Activated CD4-positive, alpha-beta memory T cell treated with anti-CD3 and anti-CD28 coated beads, Interleukin-2, amount 10 ng/mL, durations not matched to agents 7 days and 5 days (primary cell): ENCODE data around the gene PPP6R1. TPM values are rescaled to one million over a fixed set of nuclear protein-coding genes. Genes with fewer than 3 reads are reported as not detected.

Experiments
- CTCF ChIA-PET: fragments of 350-600 bp; sonication (Branson Sonifier 250); formaldehyde crosslinking; loops from one replicate; lab custom pipeline; 2021; ENCODE audit warnings: antibody characterized with exemption, inconsistent platforms; lab: Charles Lee
- POLR2A ChIA-PET: fragments of 350-600 bp; sonication (Branson Sonifier 250); formaldehyde crosslinking; loops from one replicate; lab custom pipeline; 2021; ENCODE audit warnings: antibody characterized with exemption; lab: Charles Lee
- DNase-seq: peaks from one replicate; pipeline ENCODE4 v3.0.0-alpha.2; 2020
- H3K27ac Mint-ChIP-seq: one replicate; pipeline ENCODE4 v1.8.0; 2021; ENCODE audit warnings: mild to moderate bottlenecking, mixed read lengths
- H3K27me3 Mint-ChIP-seq: one replicate; pipeline ENCODE4 v1.8.0; 2021; ENCODE audit warnings: mixed read lengths
- H3K36me3 Mint-ChIP-seq: one replicate; pipeline ENCODE4 v1.8.0; 2021; ENCODE audit warnings: low read depth, mixed read lengths
- H3K4me1 Mint-ChIP-seq: one replicate; pipeline ENCODE4 v1.8.0; 2021; ENCODE audit warnings: mixed read lengths
- H3K4me3 Mint-ChIP-seq: one replicate; pipeline ENCODE4 v1.8.0; 2021; ENCODE audit warnings: mild to moderate bottlenecking, mixed read lengths
- H3K9me3 Mint-ChIP-seq: one replicate; pipeline ENCODE4 v1.8.0; 2021; ENCODE audit warnings: mixed read lengths
- total RNA-seq, 2 experiments: library from RNA; stranded (reverse); gene quantifications; one replicate each; pipeline ENCODE4 v1.2.3, GENCODE V29; 2021

The PPP6R1 gene
- total RNA-seq, 2 experiments from 2014 or later: 213 to 229 TPM

- no peak overlapping the region for H3K4me3 Mint-ChIP-seq
- H3K27ac Mint-ChIP-seq: no peak overlapping the region
- DNase-seq: no peak
- POLR2A ChIA-PET: no interaction called here
- H3K4me1 Mint-ChIP-seq: no peaks in the 10 kb centered on the region
- H3K9me3 Mint-ChIP-seq: no peaks in the 10 kb centered on the region
- CTCF ChIA-PET: interaction anchor here (1.6 kb wide), 1 partner anchor 104 kb away, joined by 5 read pairs; no protein-coding TSS in a partner anchor
- no peaks in the 10 kb centered on the region for H3K36me3 Mint-ChIP-seq
- peaks cover 6% of the 10 kb centered on the region for H3K27me3 Mint-ChIP-seq
These were observed 61.3 kb downstream of the PPP6R1 start for GRCh38 chr19:55197528-55197927.

- H3K27me3 Mint-ChIP-seq: peaks cover 4% of the 10 kb centered on the region
- H3K4me1 Mint-ChIP-seq: no peaks in the 10 kb centered on the region
- H3K4me3 Mint-ChIP-seq: no peak overlapping the region
- no peak for DNase-seq
- H3K27ac Mint-ChIP-seq: no peak overlapping the region
- ChIA-PET CTCF (no interaction called here), POLR2A (no interaction called here)
- no peaks in the 10 kb centered on the region for H3K9me3 Mint-ChIP-seq
- no peaks in the 10 kb centered on the region for H3K36me3 Mint-ChIP-seq
These were observed 62.0 kb downstream of the PPP6R1 start for GRCh38 chr19:55196803-55197202.

- ChIA-PET POLR2A (interaction anchor here (1.2 kb wide), 1 partner anchor 16 kb away, joined by 3 read pairs; the partner anchor contains the start of gene PTPRH), CTCF (interaction anchor here (0.6 to 1.0 kb wide), 4 partner anchors 10 to 311 kb away, joined by 3 to 4 read pairs (median 3); no protein-coding TSS in a partner anchor)
- Mint-ChIP-seq H3K36me3 (no peaks in the 10 kb centered on the region), H3K9me3 (no peaks in the 10 kb centered on the region), H3K27me3 (no peaks in the 10 kb centered on the region), H3K27ac (no peak overlapping the region), H3K4me1 (peaks cover 8% of the 10 kb centered on the region), H3K4me3 (no peak overlapping the region)
- no peak for DNase-seq
These were observed 65.3 kb downstream of the PPP6R1 start for GRCh38 chr19:55193481-55193880.

DNA sequence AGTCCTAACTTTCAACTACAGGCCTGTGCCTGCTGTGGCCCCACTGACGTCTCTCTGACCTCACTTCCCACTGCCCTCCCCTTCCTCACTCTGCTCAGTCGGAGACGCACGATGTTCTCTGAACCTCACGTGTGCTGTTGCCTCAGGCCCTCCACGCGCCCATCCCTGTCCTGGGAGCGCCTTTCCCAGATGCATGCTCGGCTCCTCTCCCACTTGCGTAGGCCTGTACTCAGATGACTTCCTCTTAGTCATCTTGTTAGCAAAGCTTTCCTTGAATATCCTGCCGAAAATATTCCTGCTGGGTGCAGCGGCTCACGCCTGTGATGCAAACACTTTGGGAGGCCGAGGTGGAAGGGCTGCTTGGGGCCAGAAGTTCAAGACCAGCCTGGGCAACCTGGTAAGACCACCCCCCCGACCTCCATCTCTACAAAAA, 69.4 kb downstream of the PPP6R1 start:
- peaks cover 17% of the 10 kb centered on the region for H3K4me1 Mint-ChIP-seq
- H3K4me3 Mint-ChIP-seq: no peak overlapping the region
- no peak overlapping the region for H3K27ac Mint-ChIP-seq
- CTCF ChIA-PET: no interaction called here
- no peaks in the 10 kb centered on the region for H3K27me3 Mint-ChIP-seq
- POLR2A ChIA-PET: no interaction called here
- H3K9me3 Mint-ChIP-seq: no peaks in the 10 kb centered on the region
- DNase-seq: no peak
- no peaks in the 10 kb centered on the region for H3K36me3 Mint-ChIP-seq

DNA sequence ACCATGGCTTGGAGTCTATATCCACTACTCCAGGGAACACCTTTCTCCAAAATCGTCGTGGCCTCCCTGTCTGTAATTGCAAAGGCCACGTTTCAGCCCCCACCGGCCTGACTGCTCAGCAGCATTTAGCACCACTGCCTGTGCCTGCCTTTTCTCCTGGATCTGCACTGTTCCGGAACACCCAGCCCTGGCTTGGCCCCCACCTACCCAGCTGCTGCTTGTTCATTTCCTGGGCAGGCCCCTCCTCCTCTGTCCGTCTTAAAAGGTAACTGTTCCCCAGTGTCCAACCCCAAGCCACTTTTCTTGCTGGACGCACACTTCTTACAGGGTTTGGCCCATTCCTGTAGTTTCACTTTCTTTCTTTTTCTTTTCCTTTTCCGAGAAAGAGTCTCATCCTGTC, 70.2 kb downstream of the PPP6R1 start:
- Mint-ChIP-seq H3K36me3 (no peaks in the 10 kb centered on the region), H3K27ac (peak overlapping the region; percentile 27)

GRCh38 chr19:55186080-55186479, 72.7 kb downstream of the PPP6R1 start:
- Mint-ChIP-seq H3K4me3 (no peak overlapping the region), H3K27ac (no peak overlapping the region), H3K27me3 (peaks cover 11% of the 10 kb centered on the region), H3K36me3 (no peaks in the 10 kb centered on the region), H3K4me1 (peaks cover 19% of the 10 kb centered on the region), H3K9me3 (no peaks in the 10 kb centered on the region)
- ChIA-PET POLR2A (no interaction called here), CTCF (no interaction called here)
- DNase-seq: no peak

More for the DNA sequence above, 70.2 kb downstream of the PPP6R1 start:
- Mint-ChIP-seq H3K27me3 (no peaks in the 10 kb centered on the region), H3K4me3 (no peak overlapping the region), H3K9me3 (no peaks in the 10 kb centered on the region), H3K4me1 (peaks cover 19% of the 10 kb centered on the region)
- ChIA-PET CTCF (no interaction called here), POLR2A (no interaction called here)
- DNase-seq: no peak

DNA sequence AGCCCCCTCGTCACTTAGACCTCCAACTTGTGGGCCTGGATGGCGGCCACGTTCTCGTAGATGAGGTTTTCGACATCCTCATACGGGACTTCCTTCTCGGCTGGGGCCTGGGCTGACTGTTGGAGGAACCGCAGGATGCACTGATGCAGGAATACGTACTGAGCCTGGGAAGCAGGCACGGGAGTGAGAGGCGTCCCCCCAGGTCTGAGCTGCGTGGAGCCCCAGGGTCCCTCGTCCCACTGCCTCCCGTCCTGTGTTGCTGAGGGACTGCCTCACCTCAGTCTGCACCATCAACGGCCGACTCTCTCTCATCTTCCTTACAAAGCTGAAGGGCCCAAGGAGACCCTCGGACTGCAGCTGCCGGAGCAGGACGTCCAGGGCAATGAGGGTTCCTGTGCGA, 77.1 kb downstream of the PPP6R1 start:
- Mint-ChIP-seq H3K27me3 (peaks cover 38% of the 10 kb centered on the region), H3K4me3 (no peak overlapping the region), H3K9me3 (no peaks in the 10 kb centered on the region), H3K36me3 (no peaks in the 10 kb centered on the region), H3K27ac (no peak overlapping the region), H3K4me1 (peaks cover 34% of the 10 kb centered on the region)
- no peak for DNase-seq
- ChIA-PET POLR2A (no interaction called here), CTCF (no interaction called here)

Other genes starting within 250 kb of the PPP6R1 start
- under 1 TPM in 1 of 2 experiments, not detected in 1; 0.18 TPM for gene GP6, start 220.8 kb downstream of the PPP6R1 start, total RNA-seq
- gene RDH13, start 195.9 kb downstream of the PPP6R1 start, total RNA-seq: 10 to 100 TPM; 15.3 to 15.5 TPM
- 1 to 10 TPM; 6.9 to 7.6 TPM for gene EPS8L1, start 183.1 kb downstream of the PPP6R1 start, total RNA-seq
- 100 to 1,000 TPM; 132 to 134 TPM for gene PPP1R12C, start 141.4 kb downstream of the PPP6R1 start, total RNA-seq
- under 1 TPM; 0.38 to 0.68 TPM for gene TNNT1, start 109.8 kb downstream of the PPP6R1 start, total RNA-seq
- gene TNNI3, start 101.3 kb downstream of the PPP6R1 start, total RNA-seq: not detected
- not detected for gene DNAAF3, start 92.4 kb downstream of the PPP6R1 start, total RNA-seq
- not detected for gene SYT5, start 78.7 kb downstream of the PPP6R1 start, total RNA-seq
- gene PTPRH, start 49.5 kb downstream of the PPP6R1 start, total RNA-seq: not detected
- 10 to 100 TPM; 10.3 to 12.4 TPM for gene TMEM86B, start 30.3 kb downstream of the PPP6R1 start, total RNA-seq
- 10 to 100 TPM; 28.9 to 29.0 TPM for gene HSPBP1, start 21.1 kb upstream of the PPP6R1 start, total RNA-seq
- gene BRSK1, start 25.0 kb upstream of the PPP6R1 start, total RNA-seq: 1 to 10 TPM; 5.6 to 5.7 TPM
- 1 to 10 TPM; 1.0 to 2.0 TPM for gene TMEM150B, start 66.3 kb upstream of the PPP6R1 start, total RNA-seq
- gene KMT5C, start 80.9 kb upstream of the PPP6R1 start, total RNA-seq: 10 to 100 TPM; 27.2 to 28.9 TPM
- 1 to 10 TPM in 1 of 2 experiments, under 1 TPM in 1; 0.83 to 2.0 TPM for gene COX6B2, start 95.7 kb upstream of the PPP6R1 start, total RNA-seq
- not detected for gene GARIN5B, start 104.2 kb upstream of the PPP6R1 start, total RNA-seq
- under 1 TPM in 1 of 2 experiments, not detected in 1; 0.48 TPM for gene IL11, start 111.4 kb upstream of the PPP6R1 start, total RNA-seq
- gene TMEM190, start 117.8 kb upstream of the PPP6R1 start, total RNA-seq: not detected
- 10 to 100 TPM; 19.2 to 19.3 TPM for gene TMEM238, start 125.3 kb upstream of the PPP6R1 start, total RNA-seq
- 1,000 to 10,000 TPM; 3,004 to 3,026 TPM for gene RPL28, start 126.9 kb upstream of the PPP6R1 start, total RNA-seq
- 100 to 1,000 TPM; 277 to 284 TPM for gene UBE2S, start 148.8 kb upstream of the PPP6R1 start, total RNA-seq
- not detected for gene SHISA7, start 184.3 kb upstream of the PPP6R1 start, total RNA-seq
- 10 to 100 TPM; 14.5 to 16.7 TPM for gene ISOC2, start 202.6 kb upstream of the PPP6R1 start, total RNA-seq
- not detected for gene C19orf85, start 205.7 kb upstream of the PPP6R1 start, total RNA-seq
- gene ZNF628, start 217.6 kb upstream of the PPP6R1 start, total RNA-seq: 1 to 10 TPM; 6.7 to 9.1 TPM
- 10 to 100 TPM; 11.9 to 12.0 TPM for gene NAT14, start 226.2 kb upstream of the PPP6R1 start, total RNA-seq
- gene SSC5D, start 229.4 kb upstream of the PPP6R1 start, total RNA-seq: under 1 TPM; 0.15 to 0.18 TPM